ENCODE data around the gene MMEL1. TPM values are rescaled to one million over a fixed set of nuclear protein-coding genes. Genes with fewer than 3 reads are reported as not detected.

Gene MMEL1
- total RNA-seq, 1 experiment from 2014 or later: 0.46 TPM

- H3K36me3 ChIP-seq (ENCODE audit: control insufficient read depth, insufficient read depth, low read length): no peaks in the 10 kb centered on the region
- H3K4me1 ChIP-seq (ENCODE audit: control insufficient read depth, insufficient read depth, low read length): no peaks in the 10 kb centered on the region
- no peak for DNase-seq (ENCODE audit: low read depth, low spot score)
- ChIA-PET CTCF (no interaction called here), POLR2A (no interaction called here)
- H3K27ac ChIP-seq (ENCODE audit: low read length): no peak overlapping the region
- no TSS peak for BruUV-seq (replicated peaks)
- intact Hi-C loops (cut with micrococcal nuclease; ENCODE audit: unreplicated experiment) (no loop called here), in situ Hi-C loops (cut with HindIII; ENCODE audit: low pct_unique_long_range_greater_than_20kb, low sequenced_read_pairs) (no loop called here)
- no peak overlapping the region for H3K4me3 ChIP-seq (ENCODE audit: low read depth in 2 of 2, low read length in 2 of 2)
- no peak for ATAC-seq
- peaks cover 7% of the 10 kb centered on the region for H3K27me3 ChIP-seq (ENCODE audit: control insufficient read depth, insufficient read depth, low read length)
- TF ChIP-seq REST (IDR thresholded peaks at IDR 0.05; ENCODE audit: insufficient read depth in 1 of 2, low read depth in 2 of 2, low read length in 1 of 2) (no peak), SIN3A (IDR thresholded peaks at IDR 0.05; ENCODE audit: borderline replicate concordance, insufficient read depth, low read depth, low read length) (no peak), POLR2AphosphoS5 (IDR thresholded peaks at IDR 0.05; ENCODE audit: low read depth, low read length) (no peak), CTCF (IDR thresholded peaks at IDR 0.05) (no peak)
- H3K9me3 ChIP-seq (ENCODE audit: control insufficient read depth, insufficient read depth, low read depth, low read length): no peaks in the 10 kb centered on the region
Measured at GRCh38 chr1:2611621-2612437, 21.0 kb downstream of the MMEL1 start.

- Histone ChIP-seq H3K9me3 (ENCODE audit: control insufficient read depth, insufficient read depth, low read depth, low read length) (no peaks in the 10 kb centered on the region), H3K4me1 (ENCODE audit: control insufficient read depth, insufficient read depth, low read length) (no peaks in the 10 kb centered on the region), H3K27ac (ENCODE audit: low read length) (no peak overlapping the region), H3K36me3 (ENCODE audit: control insufficient read depth, insufficient read depth, low read length) (no peaks in the 10 kb centered on the region), H3K27me3 (ENCODE audit: control insufficient read depth, insufficient read depth, low read length) (peaks cover 4% of the 10 kb centered on the region; the same call in 1 of the 2 replicates), H3K4me3 (ENCODE audit: low read depth in 2 of 2, low read length in 2 of 2) (peak overlapping the region in 1 of 2 experiments; percentile 14; a peak in 1 of 4 replicates)
- intact Hi-C loops (cut with micrococcal nuclease; ENCODE audit: unreplicated experiment) (no loop called here), in situ Hi-C loops (cut with HindIII; ENCODE audit: low pct_unique_long_range_greater_than_20kb, low sequenced_read_pairs) (no loop called here)
- ATAC-seq: peak; percentile 69
- ChIA-PET POLR2A (no interaction called here), CTCF (no interaction called here)
- no peak for DNase-seq (ENCODE audit: low read depth, low spot score)
- TF ChIP-seq POLR2AphosphoS5 (IDR thresholded peaks at IDR 0.05; ENCODE audit: low read depth, low read length) (no peak), SIN3A (IDR thresholded peaks at IDR 0.05; ENCODE audit: borderline replicate concordance, insufficient read depth, low read depth, low read length) (no peak), CTCF (IDR thresholded peaks at IDR 0.05) (no peak), TCF7L2 (IDR thresholded peaks at IDR 0.05; ENCODE audit: low read depth, low read length) (no peak), REST (IDR thresholded peaks at IDR 0.05; ENCODE audit: insufficient read depth in 1 of 2, low read depth in 2 of 2, low read length in 1 of 2) (no peak)
- BruUV-seq (replicated peaks): no TSS peak
Measured at GRCh38 chr1:2611031-2611501, 21.8 kb downstream of the MMEL1 start.

Data from Panc1 (cell line).